IPS-NIHi11 (cell line): ENCODE data around the gene KANSL1.

ENCODE experiments used
- DNase-seq: peaks from one replicate; pipeline ENCODE4 v3.0.0; 2012; ENCODE audit warnings: mixed read lengths, low spot score

KANSL1 gene

GRCh38 chr17:46080118-46081017 is 112.9 kb downstream of the KANSL1 start:
- DNase-seq = no peak

GRCh38 chr17:46078675-46079074 is 114.6 kb downstream of the KANSL1 start:
- no peak for DNase-seq

- no peak for DNase-seq
These were observed 118.7 kb downstream of the KANSL1 start for GRCh38 chr17:46074540-46074939.

GRCh38 chr17:46072998-46073397 is 120.2 kb downstream of the KANSL1 start:
- no peak for DNase-seq

- no peak for DNase-seq
These were observed 121.4 kb downstream of the KANSL1 start for GRCh38 chr17:46071796-46072195.

GRCh38 chr17:46064460-46064859 is 128.8 kb downstream of the KANSL1 start:
- no peak for DNase-seq

GRCh38 chr17:46063241-46063640 is 130.0 kb downstream of the KANSL1 start:
- no peak for DNase-seq

GRCh38 chr17:46061435-46061834 is 131.8 kb downstream of the KANSL1 start:
- peak; percentile 24 for DNase-seq

- DNase-seq = no peak
These were observed 132.8 kb downstream of the KANSL1 start for GRCh38 chr17:46060461-46060860.

GRCh38 chr17:46059486-46059885 is 133.7 kb downstream of the KANSL1 start:
- no peak for DNase-seq

GRCh38 chr17:46057366-46057765 is 135.9 kb downstream of the KANSL1 start:
- DNase-seq = no peak

- DNase-seq = no peak
These were observed 136.4 kb downstream of the KANSL1 start for GRCh38 chr17:46056800-46057304.

GRCh38 chr17:46053911-46054534 is 139.2 kb downstream of the KANSL1 start:
- no peak for DNase-seq

- DNase-seq = no peak
These were observed 143.6 kb downstream of the KANSL1 start for GRCh38 chr17:46049656-46050055.

- no peak for DNase-seq
These were observed 145.4 kb downstream of the KANSL1 start for GRCh38 chr17:46047856-46048255.

GRCh38 chr17:46047398-46047797 is 145.8 kb downstream of the KANSL1 start:
- DNase-seq = no peak

- no peak for DNase-seq
These were observed 146.3 kb downstream of the KANSL1 start for GRCh38 chr17:46046957-46047356.

- no peak for DNase-seq
These were observed 147.6 kb downstream of the KANSL1 start for GRCh38 chr17:46045639-46046038.

- DNase-seq = no peak
These were observed 148.2 kb downstream of the KANSL1 start for GRCh38 chr17:46044989-46045388.

GRCh38 chr17:46044286-46044928 is 148.8 kb downstream of the KANSL1 start:
- DNase-seq = peak; percentile 78

GRCh38 chr17:46043606-46044005 is 149.6 kb downstream of the KANSL1 start:
- no peak for DNase-seq

GRCh38 chr17:46042925-46043324 is 150.3 kb downstream of the KANSL1 start:
- DNase-seq = no peak

GRCh38 chr17:46042246-46042645 is 151.0 kb downstream of the KANSL1 start:
- DNase-seq = no peak
